GM19455 (cell line): Measurements from ENCODE around the gene ARHGAP10.
A peak's percentile ranks its signal among the peaks of the same experiment; 100 is the strongest.

ENCODE experiments used
- ATAC-seq: cut with Tn5 transposase; IDR thresholded peaks from one replicate; pipeline ENCODE4 v1.9.1; 2021; ENCODE audit not compliant: unreplicated experiment

The ARHGAP10 gene

DNA sequence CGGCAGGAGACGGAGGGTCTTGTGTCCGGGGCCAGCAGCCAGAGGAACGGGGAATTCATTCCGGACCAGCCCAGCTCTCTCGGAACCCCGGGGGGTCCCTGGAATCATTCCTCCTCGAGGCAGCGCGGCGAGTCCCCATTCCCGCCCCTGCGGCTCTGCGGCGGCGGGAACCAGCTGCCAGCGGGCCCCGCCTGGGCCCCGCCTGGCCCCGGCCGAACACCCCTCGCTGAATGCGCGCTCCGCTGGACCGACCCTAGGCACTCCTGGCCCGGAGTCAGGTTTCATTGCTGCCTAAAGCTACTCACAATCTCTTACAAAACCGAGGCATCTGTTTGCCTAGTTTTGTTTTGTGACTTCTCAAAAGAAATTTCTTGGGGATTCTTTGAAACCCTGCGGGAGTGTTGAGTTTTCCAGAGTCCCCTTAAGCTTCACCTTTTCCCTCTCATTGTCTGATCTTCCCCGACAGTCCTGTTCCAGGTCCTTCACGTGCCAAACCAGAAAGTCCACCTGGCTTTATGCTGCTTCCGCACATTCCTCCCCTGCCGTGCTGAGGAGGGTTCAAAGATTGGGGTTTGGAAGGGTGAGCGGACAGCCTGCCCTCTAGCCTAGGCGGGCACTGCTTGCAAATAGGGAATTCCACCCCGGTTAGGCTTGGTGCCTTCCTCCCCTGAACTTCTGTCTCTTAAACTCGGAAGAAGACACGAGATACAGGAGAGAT lies 789 bp downstream of the ARHGAP10 start:
- peak; percentile 30 for ATAC-seq

DNA sequence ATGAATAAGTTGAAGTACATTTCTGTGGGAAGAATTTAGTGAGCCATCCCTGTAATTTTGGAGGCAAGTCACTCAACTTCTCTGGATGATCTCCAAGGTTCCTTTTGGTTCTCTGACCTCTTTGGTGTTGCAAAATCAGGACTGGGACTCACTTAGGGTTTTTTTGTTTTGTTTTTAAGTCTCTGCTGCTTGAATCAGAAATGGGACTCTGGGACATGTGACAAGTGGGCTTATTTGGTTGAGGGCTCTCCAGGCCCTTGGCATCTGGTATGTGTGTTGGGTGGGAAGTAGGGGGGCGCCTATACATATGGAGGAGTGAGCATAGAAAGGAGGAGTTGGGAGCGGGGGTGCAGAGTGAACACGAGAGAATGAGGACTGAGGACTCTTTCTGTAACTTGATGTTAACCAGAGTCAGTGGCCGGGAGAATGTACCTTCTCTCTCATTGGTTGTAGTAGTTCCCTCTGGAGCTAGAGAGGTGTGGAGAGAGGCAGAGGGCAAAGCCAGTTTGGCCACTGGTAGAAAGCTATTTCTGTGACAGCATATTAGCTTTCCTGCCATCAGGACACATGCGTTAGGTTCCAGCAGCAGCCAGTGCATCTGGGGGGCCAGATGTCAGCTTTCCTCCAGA lies 1.9 kb downstream of the ARHGAP10 start:
- no peak for ATAC-seq

DNA sequence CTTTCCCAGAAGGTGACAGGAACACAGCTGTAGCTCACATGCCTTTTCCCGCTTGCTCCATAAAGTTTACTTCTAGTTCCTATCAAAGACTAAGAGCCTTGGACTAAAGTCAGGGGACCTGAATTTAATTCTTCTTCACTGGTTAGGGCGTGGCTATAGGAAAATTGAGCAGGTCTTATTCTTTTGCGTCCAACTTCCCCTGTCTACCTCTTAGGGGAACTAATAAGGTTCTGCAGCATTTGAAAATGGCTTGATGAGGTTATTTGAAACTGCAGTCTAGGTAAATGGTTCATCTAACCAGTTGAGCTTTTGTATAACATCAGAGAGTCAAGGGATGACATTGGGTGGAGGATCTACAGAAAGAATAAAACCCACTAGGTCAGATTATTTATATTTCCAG lies 2.6 kb downstream of the ARHGAP10 start:
- ATAC-seq, result no peak

DNA sequence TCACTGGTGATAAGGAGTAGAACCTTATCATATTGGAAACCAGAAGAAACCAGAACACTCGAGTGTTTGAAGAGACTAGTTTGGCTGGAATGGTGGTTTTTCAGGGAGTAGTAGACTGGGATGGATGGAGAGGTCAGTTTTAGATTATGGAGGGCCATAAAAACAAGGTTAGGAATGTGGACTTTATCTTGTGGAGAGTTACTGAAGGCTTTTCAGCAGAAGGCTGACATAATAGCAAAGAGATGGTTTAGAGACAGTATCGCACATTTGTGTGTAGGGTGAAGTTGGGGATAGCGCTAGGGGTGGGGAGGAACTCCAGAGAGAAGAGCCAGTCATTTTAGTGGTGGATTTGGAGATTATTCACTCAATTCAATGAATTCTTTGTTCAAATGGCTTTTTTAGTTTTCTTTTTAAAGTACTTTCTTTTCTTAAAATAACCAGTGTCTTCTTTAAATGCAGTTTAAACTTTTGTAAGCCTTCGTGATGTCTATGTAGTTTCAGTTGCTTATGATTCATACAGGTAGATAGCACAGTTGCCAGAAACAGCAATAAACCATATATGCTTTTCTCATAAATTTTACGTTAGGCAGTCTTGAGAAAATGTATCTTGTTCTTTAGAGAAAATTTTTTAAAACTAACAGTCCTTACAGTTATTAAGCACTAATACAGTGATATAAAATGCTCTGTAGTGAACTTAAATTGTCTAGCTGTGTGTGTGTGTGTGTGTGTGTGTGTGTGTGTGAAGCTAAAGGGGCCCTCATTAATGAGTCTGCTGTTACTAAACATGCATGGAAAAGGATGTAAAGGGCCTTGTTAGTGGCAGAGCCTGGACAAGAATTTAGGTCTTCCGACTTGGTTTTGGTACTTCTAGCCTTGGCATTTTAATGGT lies 3.8 kb downstream of the ARHGAP10 start:
- ATAC-seq, result no peak

DNA sequence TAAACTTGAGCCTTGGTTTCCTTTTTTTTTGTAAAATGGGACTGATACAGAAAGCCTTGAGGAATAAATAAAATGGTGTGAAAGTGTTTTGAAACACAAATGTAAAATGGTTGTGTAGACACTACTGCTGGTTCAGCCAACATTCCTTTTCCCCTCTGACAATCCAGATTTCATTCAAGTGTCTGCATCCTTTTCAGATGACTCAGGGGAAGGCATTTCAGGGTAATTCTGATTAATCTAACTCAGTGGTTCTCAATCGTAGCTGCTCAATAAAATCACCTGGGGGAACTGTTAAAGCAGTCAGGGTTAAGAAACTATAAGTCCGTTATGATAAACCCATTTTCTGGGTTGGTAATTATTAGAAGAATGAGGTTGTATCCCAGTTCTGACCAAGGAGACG lies 4.6 kb downstream of the ARHGAP10 start:
- ATAC-seq, result no peak

DNA sequence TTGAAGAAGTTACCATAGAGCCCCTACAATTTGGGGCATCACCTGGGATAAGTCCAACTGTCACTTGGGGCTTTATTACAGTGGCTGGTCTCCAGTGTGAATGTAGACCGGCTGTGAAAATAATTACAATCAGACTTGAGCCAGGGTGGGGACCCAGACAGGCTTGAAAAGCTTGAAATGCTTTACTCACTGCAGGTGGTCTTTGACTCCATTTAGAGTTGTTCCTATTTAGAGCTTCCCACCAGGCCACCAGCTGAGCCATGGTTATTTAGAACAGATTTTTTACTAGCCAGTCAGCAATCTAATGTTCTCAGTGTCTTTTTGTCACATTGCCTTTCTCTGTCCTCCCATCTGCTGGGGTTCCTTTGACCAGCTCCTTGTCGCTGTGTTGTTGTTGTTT lies 5.7 kb downstream of the ARHGAP10 start:
- no peak for ATAC-seq

DNA sequence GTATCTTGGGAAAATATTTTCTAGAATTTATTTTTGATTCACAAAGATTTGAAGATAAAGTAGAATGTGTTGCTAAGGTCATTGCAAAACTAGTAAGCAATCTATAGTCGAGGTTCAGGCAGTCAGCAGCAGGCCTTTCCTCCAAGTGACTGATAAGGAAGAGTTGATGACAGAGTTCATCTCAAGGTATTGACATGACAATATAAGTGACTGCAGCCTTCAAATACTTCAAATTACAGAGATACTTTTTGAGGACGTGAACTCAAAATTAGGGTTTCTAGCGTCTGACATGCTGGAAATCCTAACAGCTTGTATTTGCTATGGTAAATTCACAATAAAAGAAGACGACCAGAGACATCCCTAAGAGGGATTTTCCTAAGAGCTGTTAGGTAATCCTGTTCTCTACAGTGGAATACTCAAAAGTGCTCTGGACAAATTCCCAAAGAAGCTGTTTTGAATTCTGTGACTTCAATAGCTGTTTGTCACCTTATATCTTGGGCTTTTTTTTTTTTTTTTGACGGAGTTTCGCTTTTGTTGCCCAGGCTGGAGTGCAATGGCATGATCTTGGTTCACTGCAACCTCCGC lies 7.4 kb downstream of the ARHGAP10 start:
- ATAC-seq, result no peak

DNA sequence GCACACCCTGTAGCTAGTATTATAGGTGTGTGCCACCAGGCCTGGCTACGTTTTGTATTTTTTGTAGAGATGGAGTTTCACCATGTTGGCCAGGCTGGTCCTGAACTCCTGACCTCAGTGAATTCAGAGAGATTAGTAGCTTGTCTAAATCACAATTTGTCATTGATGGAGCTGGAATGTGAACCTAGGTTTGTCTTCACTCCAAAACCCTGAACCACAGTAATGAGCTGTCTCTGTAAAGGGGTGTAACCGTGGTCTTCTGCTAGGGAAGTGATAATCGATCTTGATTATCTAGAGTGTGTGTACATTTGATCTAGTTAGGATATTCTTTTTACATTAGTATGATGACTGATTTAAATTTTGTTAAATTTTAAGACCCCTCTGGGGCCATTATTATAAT lies 8.3 kb downstream of the ARHGAP10 start:
- no peak for ATAC-seq

DNA sequence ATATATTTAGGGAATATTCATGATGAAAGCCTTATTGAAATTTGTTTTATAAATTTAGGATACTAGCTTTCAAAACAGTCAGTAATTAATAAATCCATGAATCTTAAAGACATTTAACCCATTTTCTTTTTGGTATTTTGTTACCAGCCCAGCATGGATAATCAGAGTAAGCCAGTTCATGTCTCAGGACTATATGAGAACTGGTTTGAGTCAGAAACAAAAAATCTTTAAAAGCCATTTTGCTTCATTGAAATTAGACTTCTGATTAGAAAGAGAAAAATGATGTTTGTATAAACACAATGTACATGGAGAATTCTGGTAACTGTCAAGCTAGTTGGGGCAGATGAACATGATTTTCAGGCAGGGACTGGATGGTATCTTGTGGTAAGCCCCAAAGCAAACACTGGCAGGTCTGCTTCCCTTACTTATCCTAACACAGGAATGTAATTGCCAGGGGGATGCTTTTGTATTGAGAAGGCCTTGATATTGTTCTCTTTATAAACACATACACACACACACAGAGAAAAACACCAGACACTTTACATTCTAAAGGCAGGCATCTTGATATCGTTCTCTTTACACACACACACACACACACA lies 9.4 kb downstream of the ARHGAP10 start:
- no peak for ATAC-seq

DNA sequence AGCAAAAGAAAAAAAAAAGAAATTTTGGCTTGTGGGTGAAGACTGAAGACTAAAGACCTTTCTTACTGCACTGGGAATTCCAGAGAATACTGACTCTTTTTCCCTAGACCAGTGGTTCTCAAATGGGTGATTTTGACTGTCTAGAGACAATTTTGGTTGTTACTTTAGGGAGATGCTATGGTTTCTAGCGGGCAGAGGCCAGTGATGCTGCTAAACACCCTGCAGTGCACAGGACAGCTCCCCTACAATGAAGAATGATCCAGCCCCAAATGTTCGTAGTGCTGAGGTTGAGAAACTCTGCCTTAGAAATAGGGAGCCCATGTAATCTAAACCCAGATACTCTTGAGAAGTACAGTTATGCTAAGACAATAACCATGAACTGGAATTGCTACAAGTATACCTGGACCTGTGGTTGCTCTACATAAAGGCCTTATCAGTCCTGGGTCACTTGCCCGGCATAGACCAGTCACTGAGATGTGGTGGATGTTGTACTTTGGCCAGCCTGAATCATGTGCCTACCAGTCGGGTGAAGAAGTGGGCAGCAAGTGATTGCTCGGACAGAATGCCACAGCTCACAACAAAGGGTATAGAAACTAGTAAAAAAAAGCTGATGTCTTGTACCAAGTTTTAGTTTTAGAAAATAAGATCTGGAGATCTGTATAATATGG lies 16.0 kb downstream of the ARHGAP10 start:
- ATAC-seq, result no peak

DNA sequence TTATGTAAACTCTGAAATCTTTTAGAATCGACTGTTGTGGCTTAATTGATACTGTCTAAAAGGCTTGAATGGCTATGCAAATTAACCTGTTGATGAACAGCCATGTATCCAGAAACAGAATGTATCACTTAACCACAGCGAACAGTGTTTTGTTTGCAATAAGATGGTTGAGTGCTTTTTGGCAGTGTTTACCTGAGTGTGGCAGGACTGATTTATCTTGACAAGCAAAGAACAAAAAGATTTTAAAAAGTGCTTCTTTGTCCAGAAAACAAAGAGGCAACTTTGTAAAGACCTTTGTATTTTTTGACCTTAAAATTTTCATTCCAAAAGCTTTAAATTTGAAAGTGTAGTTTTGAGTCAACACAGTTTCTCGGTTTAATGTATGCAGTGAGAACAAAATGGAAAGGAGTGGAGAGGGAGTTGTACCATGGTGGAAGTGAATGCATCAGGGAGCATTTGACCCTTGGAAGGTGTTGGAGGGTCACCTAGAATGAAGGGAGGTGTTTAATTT lies 18.0 kb downstream of the ARHGAP10 start:
- peak; percentile 88 for ATAC-seq

DNA sequence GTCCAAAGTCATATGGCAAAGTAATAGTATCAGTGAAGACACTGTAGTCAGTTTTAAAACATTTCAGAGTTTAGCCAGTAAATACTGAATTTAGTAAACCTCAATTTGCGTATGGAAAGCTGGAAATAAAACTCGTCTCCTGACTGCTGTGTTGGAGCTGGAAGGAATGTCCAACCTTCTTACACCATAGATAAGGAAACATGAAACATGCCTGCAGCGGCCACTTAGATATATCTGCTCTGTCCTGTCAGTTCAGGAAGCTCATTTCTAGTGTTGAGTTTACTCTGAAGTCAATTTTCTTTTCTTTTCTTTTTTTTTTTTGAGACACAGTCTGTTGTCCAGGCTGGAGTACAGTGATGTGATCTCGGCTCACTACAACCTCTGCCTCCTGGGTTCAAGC lies 21.2 kb downstream of the ARHGAP10 start:
- ATAC-seq, result no peak

DNA sequence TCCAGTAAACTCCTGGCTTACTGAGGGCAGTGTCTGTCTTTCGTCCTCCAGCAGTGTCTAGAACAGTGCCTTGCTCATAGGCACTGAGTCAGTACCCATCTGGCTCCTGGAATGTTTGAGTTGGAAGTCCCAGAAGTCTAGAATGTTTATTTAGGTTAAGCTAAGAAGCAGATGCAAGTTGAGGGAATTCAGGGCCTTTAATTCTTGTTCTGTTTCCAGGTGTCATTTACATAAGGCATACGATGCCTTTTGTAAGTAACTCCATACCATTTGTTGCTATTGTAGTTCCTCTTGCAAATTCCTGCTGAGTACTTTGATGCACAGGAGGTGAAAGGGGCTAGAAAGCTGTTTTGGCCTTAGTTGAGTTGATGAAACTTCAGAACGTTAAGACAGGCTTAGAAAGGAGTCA lies 22.2 kb downstream of the ARHGAP10 start:
- no peak for ATAC-seq

DNA sequence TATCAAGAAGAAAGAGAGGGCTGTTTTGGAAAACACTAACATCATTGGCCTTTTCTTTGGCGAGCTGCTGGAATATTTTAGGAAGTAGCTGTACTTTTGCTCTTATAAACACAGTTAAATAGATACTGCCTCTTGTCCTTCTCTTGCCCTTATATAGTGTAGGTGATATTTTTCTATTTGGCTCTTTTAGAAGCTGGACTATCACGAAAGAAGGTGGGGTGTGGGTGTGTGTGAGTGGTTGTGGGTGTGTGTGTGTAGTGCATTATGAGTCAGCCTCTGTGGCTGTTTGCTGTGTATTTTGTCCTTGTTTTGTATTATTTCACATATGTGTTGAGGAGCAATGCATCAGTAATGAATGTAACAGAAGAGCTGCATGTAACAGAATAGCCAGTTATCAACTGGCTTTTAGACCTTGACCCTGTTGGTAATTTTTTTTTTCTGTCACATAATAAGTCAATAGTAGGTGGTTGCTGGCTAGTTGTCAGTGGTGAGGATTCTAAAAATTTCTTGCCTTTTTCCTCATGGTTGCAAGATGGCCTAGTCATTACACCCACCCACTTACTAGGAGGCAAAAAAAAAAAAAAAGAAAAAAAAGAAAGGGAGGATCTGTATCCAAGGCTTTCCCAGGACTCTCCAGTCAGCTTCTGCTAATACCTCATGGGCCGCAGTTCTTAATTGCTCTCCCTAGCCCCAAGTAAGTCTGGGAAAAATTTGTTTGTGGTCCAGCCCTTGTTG lies 23.8 kb downstream of the ARHGAP10 start:
- ATAC-seq, result no peak

DNA sequence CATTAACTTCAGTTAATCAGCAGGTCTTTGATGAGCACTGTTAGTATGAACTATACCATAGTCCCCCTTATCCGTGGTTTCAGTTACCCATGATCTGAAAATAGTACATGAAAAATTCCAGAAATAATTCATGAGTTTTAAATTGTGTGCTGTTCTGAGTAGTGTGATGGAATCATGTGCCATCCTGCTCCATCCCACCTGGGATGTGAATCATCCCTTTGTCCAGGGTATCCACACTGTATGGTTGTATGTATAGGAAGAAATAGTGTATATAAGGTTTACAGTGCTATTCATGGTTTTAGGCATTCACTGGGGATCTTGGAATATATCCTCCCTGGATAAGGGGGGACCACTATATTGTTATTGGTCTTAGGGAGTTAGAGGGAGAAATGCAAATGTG lies 24.5 kb downstream of the ARHGAP10 start:
- ATAC-seq, result no peak

DNA sequence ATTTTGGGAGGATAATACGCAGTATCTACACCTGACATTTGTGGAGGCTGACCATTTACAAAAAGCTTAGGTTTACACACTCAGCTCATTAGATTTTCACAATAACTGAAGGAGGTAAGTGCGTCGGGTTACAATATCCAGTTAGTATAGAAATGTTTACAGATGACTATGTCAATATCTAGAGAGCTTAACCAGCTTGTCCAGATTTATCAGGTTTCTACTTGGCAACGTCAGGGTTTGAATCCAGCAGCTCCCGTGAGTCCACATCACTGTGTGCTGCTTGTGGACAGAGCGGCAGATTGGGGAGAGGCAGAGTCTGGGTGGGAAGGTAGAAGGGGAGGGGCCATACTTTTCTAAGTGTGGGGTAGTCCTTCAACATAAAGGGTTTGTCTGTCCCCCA lies 28.3 kb downstream of the ARHGAP10 start:
- ATAC-seq, result no peak

DNA sequence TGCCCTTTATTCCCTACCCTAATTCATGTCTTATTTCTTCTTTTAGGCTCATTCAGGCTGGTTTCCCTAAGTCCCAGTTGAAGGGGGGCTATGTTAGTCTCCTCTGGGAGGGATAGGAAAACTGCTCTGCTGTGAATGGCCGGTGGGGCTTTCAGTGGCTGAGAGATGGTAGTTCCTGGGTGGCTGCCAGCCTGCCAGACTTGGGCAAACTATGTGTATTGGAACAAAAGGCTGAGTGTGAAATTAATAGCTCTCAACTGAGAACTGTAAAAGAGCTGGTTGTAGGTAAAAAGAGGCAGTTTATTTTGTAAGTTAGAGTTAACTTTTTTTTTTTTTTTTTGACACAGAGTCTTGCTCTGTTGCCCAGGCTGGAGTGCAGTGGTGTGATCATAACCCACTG lies 28.8 kb downstream of the ARHGAP10 start:
- ATAC-seq, result peak; percentile 5

DNA sequence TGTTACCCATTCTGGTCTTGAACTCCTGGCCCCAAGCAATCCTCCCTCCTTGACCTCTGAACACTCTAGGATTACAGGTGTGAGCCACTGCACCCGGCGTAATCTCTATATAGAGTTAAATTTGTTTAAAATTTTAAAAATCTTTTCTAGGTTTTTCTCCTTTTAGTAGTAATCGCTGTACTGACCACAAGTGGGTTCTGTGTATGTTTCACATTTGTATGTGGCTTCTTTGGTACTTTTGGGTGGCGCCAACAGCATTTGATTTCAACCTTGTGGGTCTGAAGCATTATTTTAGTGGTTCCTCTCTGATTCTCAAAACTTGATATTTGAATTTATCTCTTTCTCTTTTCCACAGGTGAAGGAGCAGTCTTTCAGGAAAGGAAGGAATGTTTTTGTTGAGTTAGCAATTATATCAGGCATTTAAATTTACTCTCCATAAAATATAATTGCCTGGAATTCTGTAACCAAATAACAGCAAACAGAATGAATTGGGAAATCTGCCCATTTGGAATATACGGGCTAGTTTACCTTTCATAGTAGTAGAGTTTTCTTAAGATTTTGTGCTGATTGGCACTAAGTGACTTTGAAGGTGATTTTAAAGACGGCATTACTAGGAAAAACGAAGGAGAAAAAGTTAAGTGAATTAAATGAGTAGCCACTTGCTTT lies 29.5 kb downstream of the ARHGAP10 start:
- ATAC-seq, result peak; percentile 74

DNA sequence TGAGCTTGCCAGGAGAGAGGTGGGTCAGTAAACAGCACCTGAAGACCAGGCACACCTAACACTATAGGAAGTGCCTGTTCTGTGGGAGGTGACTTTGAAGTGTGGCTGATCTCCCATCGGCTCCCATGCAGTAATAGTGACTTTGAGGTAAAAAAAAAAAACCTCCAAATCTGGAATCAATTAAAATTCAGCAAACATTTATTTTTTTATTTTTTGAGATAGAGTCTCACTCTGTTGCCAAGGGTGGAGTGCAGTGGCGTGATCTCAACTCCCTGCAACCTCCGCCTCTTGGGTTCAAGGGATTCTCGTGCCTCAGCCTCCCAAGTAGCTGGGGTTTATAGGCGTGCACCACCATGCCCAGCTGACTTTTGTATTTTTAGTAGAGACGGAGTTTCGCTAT lies 32.4 kb downstream of the ARHGAP10 start:
- ATAC-seq, result no peak
